K562 (cell line): ENCODE data around the gene SEC23A. TPM values are rescaled to one million over a fixed set of nuclear protein-coding genes. Genes with fewer than 3 reads are reported as not detected.
"Not testable (repeated sequence)": the region's sequence is repeated elsewhere in the genome, so short reads cannot be mapped to it uniquely, and the experiment has no call there.

Experiments
- ATAC-seq: fragments of 200-7000 bp; cut with Tn5 transposase; 3 replicates; pipeline ENCODE4 v1.9.1; 2020; ENCODE audit warnings: moderate library complexity
- BruUV-seq: library from RNA; stranded (reverse); fragments of 400-500 nt; replicated peaks from 2 replicates; lab custom pipeline; 2021; lab: Mats Ljungman, UMichigan
- CTCF ChIA-PET: fragments of 300-600 bp; formaldehyde crosslinking; extraction: SDS; loops from one replicate; lab custom pipeline; 2021; ENCODE audit warnings: low intra/inter-chr PET ratio; lab: Yijun Ruan, JAX
- POLR2A ChIA-PET: fragments of 300-600, 350-650 bp; sonication (Branson Sonifier 250); formaldehyde crosslinking; extraction: SDS; loops from one replicate; lab custom pipeline; 2021; ENCODE audit warnings: antibody characterized with exemption, inconsistent platforms; lab: Yijun Ruan, JAX
- DNase-seq, 4 experiments: peaks; one replicate each; pipeline versions ENCODE4 v3.0.0 to v3.0.0-alpha.2; 2011 to 2018; ENCODE audit warnings: low spot score in 3 of 4, mixed read lengths in 3 of 4; ENCODE audit errors: extremely low read depth in 1 of 4
- FAIRE-seq: peaks from 2 replicates; lab custom pipeline; 2011; peaks lifted over from hg19 to GRCh38; lab: Jason Lieb, UNC
- H2AFZ ChIP-seq: 2 replicates; pipeline ENCODE4 v1.6.0; 2011; ENCODE audit warnings: low read depth, low read length, control low read depth, inconsistent platforms
- H3K27ac ChIP-seq: fragments of 200-600 bp; 3 replicates; pipeline ENCODE4 v1.8.0; 2011; ENCODE audit warnings: low read depth, mild to moderate bottlenecking, control low read depth, inconsistent platforms, low read length, moderate library complexity, mixed read lengths; ENCODE audit errors: extremely low read depth
- H3K27me3 ChIP-seq, 2 experiments: fragments of 300-600 bp in 1 of 2; 2 replicates in 1 of 2; 3 replicates in 1 of 2; pipeline versions ENCODE4 v1.6.0 to v1.8.0; 2011; ENCODE audit warnings: inconsistent platforms in 2 of 2, low read length in 2 of 2, mild to moderate bottlenecking in 1 of 2, mixed read lengths in 1 of 2, moderate library complexity in 1 of 2; ENCODE audit not compliant: control insufficient read depth in 2 of 2, insufficient read depth in 2 of 2
- H3K36me3 ChIP-seq: fragments of 300-600 bp; 3 replicates; pipeline ENCODE4 v1.8.0; 2011; ENCODE audit warnings: mild to moderate bottlenecking, low read length, inconsistent platforms; ENCODE audit not compliant: control insufficient read depth, insufficient read depth
- H3K4me1 ChIP-seq, 2 experiments: fragments of 200-600 bp in 1 of 2; replicated peaks in 1 of 2; 2 replicates in 1 of 2; 3 replicates in 1 of 2; pipeline versions ENCODE4 v1.5.1 to v1.8.0; 2011; ENCODE audit warnings: inconsistent platforms in 2 of 2, low read length in 2 of 2, mild to moderate bottlenecking in 1 of 2, mixed read lengths in 1 of 2, moderate library complexity in 1 of 2; ENCODE audit not compliant: control insufficient read depth in 2 of 2, insufficient read depth in 2 of 2
- H3K4me2 ChIP-seq: 2 replicates; pipeline ENCODE4 v1.6.1; 2011; ENCODE audit warnings: low read length, control low read depth, inconsistent platforms, mixed read lengths; ENCODE audit not compliant: insufficient read depth
- H3K4me3 ChIP-seq: fragments of 200-600 bp; sonication (generic), shearing (Covaris generic); 2 replicates; pipeline ENCODE4 v1.5.1; 2016; ENCODE audit warnings: control low read depth, inconsistent platforms
- H3K79me2 ChIP-seq: fragments of 200-600 bp; 3 replicates; pipeline ENCODE4 v1.8.0; 2011; ENCODE audit warnings: low read length, inconsistent platforms; ENCODE audit not compliant: control insufficient read depth, insufficient read depth
- H3K9ac ChIP-seq, 2 experiments: 2 replicates each; pipeline versions ENCODE4 v1.6.0 to v1.6.1; 2011; ENCODE audit warnings: low read depth in 2 of 2, low read length in 2 of 2, control low read depth in 1 of 2, inconsistent platforms in 1 of 2, mild to moderate bottlenecking in 1 of 2, mixed read lengths in 1 of 2; ENCODE audit not compliant: insufficient read depth in 1 of 2
- H3K9me1 ChIP-seq: one replicate; pipeline ENCODE4 v1.6.0; 2011; ENCODE audit warnings: inconsistent platforms, mild to moderate bottlenecking, low read length, moderate library complexity; ENCODE audit not compliant: control insufficient read depth, insufficient read depth
- H3K9me3 ChIP-seq: replicated peaks from 2 replicates; pipeline ENCODE4 v1.5.1; 2011; ENCODE audit warnings: low read depth, low read length, inconsistent platforms; ENCODE audit not compliant: control insufficient read depth, insufficient read depth
- H4K20me1 ChIP-seq: replicated peaks from 2 replicates; pipeline ENCODE4 v1.6.1; 2011; ENCODE audit warnings: low read length, inconsistent platforms, mixed read lengths; ENCODE audit not compliant: control insufficient read depth, insufficient read depth
- WGBS: fragments of 100-300 bp; shearing (Covaris generic); methylation state at CpG from one replicate; pipeline ENCODE4 v1.1.6; 2016; ENCODE audit warnings: low coverage, mixed read lengths; ENCODE audit not compliant: insufficient coverage; ENCODE audit errors: missing lambda C conversion rate; 5-methylcytosine and 5-hydroxymethylcytosine counted together
- in situ Hi-C: fragments of 300-500 bp; cut with MboI; formaldehyde crosslinking; loops from 4 replicates; pipeline ENCODE4 v1.15.0; 2018; ENCODE audit warnings: inconsistent platforms, mixed read lengths
- intact Hi-C: fragments of 100-400 bp; cut with micrococcal nuclease; formaldehyde crosslinking; loops from 2 replicates; pipeline ENCODE4 v1.14.2; 2022
- polyA plus RNA-seq, 8 experiments: library from polyadenylated mRNA; depleted of rRNA in 4 of 8; stranded (reverse) in 5 of 8; unstranded in 3 of 8; fragments of >200 nt; fragmentation: Nextera tagmentation in 2 of 8; fragmentation: Illumina TruSeq in 1 of 8; extraction: Ambion mirVana in 2 of 8; extraction: Trizol in 1 of 8; gene quantifications; 2 replicates each; pipeline versions ENCODE4 v1.2.1 to v1.2.3, GENCODE V29; 2011 to 2014; ENCODE audit warnings: inconsistent platforms in 1 of 8, missing spikeins in 1 of 8
- total RNA-seq, 7 experiments: library from RNA; depleted of rRNA in 6 of 7; stranded (reverse); fragments of >200 nt in 6 of 7; fragmentation: Illumina TruSeq in 2 of 7; extraction: Trizol in 2 of 7; gene quantifications; 2 replicates each; pipeline versions ENCODE4 v1.2.1 to v1.2.3, GENCODE V29; 2011 to 2021; ENCODE audit warnings: low replicate concordance in 1 of 7
- TF ChIP-seq, protein P1 (sequence below): fragments of 450-650 bp; IDR thresholded peaks from 2 replicates; pipeline ENCODE4 v1.6.1; 2016; ENCODE audit warnings: missing biosample characterization, missing genetic modification characterization

The SEC23A gene
- total and polyA plus RNA-seq, 9 of the 15 experiments (the other 6 are each of a cell fraction or from before 2014, with no cell fraction given), result 5.5 to 47.0 (median 14.5) TPM

DNA sequence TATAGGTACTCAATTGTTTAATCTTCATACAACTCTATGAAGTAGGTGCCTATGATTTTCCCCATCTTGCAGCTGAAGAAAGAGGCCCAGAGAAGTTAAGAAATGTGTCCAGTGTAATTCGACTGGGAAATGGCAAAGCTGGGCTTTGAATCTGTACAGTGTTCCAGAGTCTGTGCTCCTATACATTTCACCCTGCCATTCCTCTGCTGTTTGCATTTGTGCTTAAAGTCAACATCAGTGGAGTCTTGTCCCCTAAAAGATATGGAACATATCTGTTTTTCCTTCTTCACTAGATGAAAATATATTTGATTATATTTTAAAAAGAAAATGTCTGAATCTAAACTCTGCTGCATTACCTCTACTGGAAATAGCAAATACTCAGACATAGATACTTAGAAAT, 88.6 kb downstream of the SEC23A start (continued):
- TF ChIP-seq, protein P1, sequence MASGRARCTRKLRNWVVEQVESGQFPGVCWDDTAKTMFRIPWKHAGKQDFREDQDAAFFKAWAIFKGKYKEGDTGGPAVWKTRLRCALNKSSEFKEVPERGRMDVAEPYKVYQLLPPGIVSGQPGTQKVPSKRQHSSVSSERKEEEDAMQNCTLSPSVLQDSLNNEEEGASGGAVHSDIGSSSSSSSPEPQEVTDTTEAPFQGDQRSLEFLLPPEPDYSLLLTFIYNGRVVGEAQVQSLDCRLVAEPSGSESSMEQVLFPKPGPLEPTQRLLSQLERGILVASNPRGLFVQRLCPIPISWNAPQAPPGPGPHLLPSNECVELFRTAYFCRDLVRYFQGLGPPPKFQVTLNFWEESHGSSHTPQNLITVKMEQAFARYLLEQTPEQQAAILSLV (tag), result no peak

DNA sequence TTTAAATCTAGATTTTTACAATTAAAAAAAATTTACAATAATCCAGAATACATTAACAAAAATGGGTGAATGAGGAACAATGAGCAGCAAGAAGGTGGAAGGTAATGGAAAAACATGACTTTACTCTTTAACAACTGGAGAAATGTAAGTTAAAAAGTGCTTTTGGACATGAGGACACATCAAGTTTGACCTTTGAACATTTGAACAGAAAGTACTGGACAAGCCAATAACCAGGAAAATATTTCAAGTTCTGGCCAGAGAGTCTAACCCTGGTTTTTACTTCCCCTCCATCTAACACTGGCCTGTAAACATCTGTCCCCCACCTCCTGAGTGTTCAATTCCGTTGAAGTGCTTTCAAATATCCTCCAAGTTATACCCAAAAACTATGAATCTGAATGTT, 94.1 kb downstream of the SEC23A start:
- H3K27ac ChIP-seq, H4K20me1 ChIP-seq, CTCF ChIA-PET, H3K27me3 ChIP-seq, H2AFZ ChIP-seq, DNase-seq, H3K4me1 ChIP-seq, H3K4me3 ChIP-seq, ATAC-seq, H3K9ac ChIP-seq, FAIRE-seq, H3K79me2 ChIP-seq, H3K36me3 ChIP-seq, POLR2A ChIA-PET, BruUV-seq, H3K9me3 ChIP-seq, H3K9me1 ChIP-seq, intact Hi-C loops, H3K4me2 ChIP-seq: not testable (repeated sequence)
- WGBS, result 0% methylated on average over 1 of the region's 1 CpG
- in situ Hi-C loops, result loop anchor here (25.0 kb wide), 1 partner anchor 297 kb away; no protein-coding TSS in a partner anchor
